ENCODE measurements around the gene BORCS6. TPM values are rescaled to one million over a fixed set of nuclear protein-coding genes. Genes with fewer than 3 reads are reported as not detected.

BORCS6 gene
- total and polyA plus RNA-seq, 2 of the 13 experiments (the other 11 are each of a cell fraction or from before 2014, with no cell fraction given) = 2.0 to 5.1 TPM

DNA sequence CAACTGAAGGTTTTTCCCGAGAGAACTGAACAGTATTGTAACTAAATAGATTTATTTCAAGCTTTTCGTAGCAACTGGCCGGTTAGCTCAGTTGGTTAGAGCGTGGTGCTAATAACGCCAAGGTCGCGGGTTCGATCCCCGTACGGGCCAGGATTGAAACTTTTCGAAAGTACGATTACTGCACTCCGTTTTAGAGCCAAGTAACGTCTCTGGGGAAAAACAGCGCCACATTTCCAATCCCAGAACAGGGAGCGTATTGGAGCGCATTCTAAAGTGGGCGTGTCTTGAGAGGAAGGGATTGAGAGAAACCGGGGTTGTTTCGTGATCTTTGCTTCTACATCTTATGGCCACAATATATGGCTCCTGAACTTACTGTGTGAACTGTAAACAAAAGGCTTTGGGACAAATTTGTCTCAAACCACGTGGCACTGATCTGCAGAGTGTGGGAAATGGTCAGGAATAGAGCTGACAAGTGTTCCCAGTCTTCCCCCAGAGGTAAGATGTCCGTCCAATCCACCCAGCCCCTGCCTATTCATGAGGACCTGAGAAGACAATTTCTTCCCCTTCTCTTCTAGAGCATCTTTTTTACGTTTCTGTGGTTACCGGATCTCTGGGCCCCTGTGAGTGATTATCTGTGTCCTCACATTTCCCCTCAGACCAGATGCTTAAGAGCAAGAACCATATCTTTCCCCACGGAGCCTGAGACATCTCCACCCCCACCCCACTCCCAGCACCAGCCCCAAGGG lies 2.3 kb downstream of the BORCS6 start (continued):
- TF ChIP-seq, protein P1, sequence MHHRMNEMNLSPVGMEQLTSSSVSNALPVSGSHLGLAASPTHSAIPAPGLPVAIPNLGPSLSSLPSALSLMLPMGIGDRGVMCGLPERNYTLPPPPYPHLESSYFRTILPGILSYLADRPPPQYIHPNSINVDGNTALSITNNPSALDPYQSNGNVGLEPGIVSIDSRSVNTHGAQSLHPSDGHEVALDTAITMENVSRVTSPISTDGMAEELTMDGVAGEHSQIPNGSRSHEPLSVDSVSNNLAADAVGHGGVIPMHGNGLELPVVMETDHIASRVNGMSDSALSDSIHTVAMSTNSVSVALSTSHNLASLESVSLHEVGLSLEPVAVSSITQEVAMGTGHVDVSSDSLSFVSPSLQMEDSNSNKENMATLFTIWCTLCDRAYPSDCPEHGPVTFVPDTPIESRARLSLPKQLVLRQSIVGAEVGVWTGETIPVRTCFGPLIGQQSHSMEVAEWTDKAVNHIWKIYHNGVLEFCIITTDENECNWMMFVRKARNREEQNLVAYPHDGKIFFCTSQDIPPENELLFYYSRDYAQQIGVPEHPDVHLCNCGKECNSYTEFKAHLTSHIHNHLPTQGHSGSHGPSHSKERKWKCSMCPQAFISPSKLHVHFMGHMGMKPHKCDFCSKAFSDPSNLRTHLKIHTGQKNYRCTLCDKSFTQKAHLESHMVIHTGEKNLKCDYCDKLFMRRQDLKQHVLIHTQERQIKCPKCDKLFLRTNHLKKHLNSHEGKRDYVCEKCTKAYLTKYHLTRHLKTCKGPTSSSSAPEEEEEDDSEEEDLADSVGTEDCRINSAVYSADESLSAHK (CRISPR knock-in tag; IDR thresholded peaks at IDR 0.05; ENCODE audit: borderline replicate concordance) = no peak
- TF ChIP-seq, protein P2, sequence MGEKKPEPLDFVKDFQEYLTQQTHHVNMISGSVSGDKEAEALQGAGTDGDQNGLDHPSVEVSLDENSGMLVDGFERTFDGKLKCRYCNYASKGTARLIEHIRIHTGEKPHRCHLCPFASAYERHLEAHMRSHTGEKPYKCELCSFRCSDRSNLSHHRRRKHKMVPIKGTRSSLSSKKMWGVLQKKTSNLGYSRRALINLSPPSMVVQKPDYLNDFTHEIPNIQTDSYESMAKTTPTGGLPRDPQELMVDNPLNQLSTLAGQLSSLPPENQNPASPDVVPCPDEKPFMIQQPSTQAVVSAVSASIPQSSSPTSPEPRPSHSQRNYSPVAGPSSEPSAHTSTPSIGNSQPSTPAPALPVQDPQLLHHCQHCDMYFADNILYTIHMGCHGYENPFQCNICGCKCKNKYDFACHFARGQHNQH (CRISPR knock-in tag; IDR thresholded peaks at IDR 0.05) = peak; percentile 76; the same call in 1 of the 2 replicates
- TF ChIP-seq TP53 (CRISPR knock-in tag; conservative IDR thresholded peaks at IDR 0.05) (no peak), ZNF205 (CRISPR knock-in tag; IDR thresholded peaks at IDR 0.05) (peak; percentile 80; the same call in 1 of the 2 replicates), MYC (CRISPR knock-in tag; IDR thresholded peaks at IDR 0.05; ENCODE audit: borderline replicate concordance) (peak; percentile 55; the same call in 1 of the 2 replicates), ZNF335 (CRISPR knock-in tag; IDR thresholded peaks at IDR 0.05) (peak; percentile 69; the same call in 1 of the 2 replicates), BCL6 (CRISPR knock-in tag; IDR thresholded peaks at IDR 0.05) (0 out of 2 replicates have a peak, but pooled peaks have one; percentile 24), ZNF614 (CRISPR knock-in tag; IDR thresholded peaks at IDR 0.05; ENCODE audit: borderline replicate concordance) (peak; percentile 38; the same call in 1 of the 2 replicates), MATR3 (CRISPR knock-in tag; IDR thresholded peaks at IDR 0.05) (no peak), ETV5 (CRISPR knock-in tag; IDR thresholded peaks at IDR 0.05; ENCODE audit: borderline replicate concordance) (peak; percentile 2; the same call in 1 of the 2 replicates), ZNF33A (CRISPR knock-in tag; IDR thresholded peaks at IDR 0.05; ENCODE audit: borderline replicate concordance) (no peak), GTF2F1 (IDR thresholded peaks at IDR 0.05; ENCODE audit: low read length) (peak; percentile 26; the same call in 1 of the 2 replicates), MEF2D (CRISPR knock-in tag; IDR thresholded peaks at IDR 0.05) (0 out of 2 replicates have a peak, but pooled peaks have one; percentile 41), ZC3H13 (CRISPR knock-in tag; IDR thresholded peaks at IDR 0.05) (peak; percentile 89), SRSF9 (IDR thresholded peaks at IDR 0.05; ENCODE audit: borderline replicate concordance, insufficient read depth, low read depth, low read length, poor library complexity, severe bottlenecking) (no peak), ZFP36L1 (CRISPR knock-in tag; IDR thresholded peaks at IDR 0.05) (no peak; the same call in 1 of the 2 replicates)
- TF ChIP-seq, protein P3, sequence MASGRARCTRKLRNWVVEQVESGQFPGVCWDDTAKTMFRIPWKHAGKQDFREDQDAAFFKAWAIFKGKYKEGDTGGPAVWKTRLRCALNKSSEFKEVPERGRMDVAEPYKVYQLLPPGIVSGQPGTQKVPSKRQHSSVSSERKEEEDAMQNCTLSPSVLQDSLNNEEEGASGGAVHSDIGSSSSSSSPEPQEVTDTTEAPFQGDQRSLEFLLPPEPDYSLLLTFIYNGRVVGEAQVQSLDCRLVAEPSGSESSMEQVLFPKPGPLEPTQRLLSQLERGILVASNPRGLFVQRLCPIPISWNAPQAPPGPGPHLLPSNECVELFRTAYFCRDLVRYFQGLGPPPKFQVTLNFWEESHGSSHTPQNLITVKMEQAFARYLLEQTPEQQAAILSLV (CRISPR knock-in tag; IDR thresholded peaks at IDR 0.05; ENCODE audit: borderline replicate concordance) = peak; percentile 81; the same call in 1 of the 2 replicates
- TF ChIP-seq, protein P4, sequence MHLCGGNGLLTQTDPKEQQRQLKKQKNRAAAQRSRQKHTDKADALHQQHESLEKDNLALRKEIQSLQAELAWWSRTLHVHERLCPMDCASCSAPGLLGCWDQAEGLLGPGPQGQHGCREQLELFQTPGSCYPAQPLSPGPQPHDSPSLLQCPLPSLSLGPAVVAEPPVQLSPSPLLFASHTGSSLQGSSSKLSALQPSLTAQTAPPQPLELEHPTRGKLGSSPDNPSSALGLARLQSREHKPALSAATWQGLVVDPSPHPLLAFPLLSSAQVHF (CRISPR knock-in tag; IDR thresholded peaks at IDR 0.05) = 0 out of 2 replicates have a peak, but pooled peaks have one; percentile 35
- TF ChIP-seq, protein P5, sequence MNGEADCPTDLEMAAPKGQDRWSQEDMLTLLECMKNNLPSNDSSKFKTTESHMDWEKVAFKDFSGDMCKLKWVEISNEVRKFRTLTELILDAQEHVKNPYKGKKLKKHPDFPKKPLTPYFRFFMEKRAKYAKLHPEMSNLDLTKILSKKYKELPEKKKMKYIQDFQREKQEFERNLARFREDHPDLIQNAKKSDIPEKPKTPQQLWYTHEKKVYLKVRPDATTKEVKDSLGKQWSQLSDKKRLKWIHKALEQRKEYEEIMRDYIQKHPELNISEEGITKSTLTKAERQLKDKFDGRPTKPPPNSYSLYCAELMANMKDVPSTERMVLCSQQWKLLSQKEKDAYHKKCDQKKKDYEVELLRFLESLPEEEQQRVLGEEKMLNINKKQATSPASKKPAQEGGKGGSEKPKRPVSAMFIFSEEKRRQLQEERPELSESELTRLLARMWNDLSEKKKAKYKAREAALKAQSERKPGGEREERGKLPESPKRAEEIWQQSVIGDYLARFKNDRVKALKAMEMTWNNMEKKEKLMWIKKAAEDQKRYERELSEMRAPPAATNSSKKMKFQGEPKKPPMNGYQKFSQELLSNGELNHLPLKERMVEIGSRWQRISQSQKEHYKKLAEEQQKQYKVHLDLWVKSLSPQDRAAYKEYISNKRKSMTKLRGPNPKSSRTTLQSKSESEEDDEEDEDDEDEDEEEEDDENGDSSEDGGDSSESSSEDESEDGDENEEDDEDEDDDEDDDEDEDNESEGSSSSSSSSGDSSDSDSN (CRISPR knock-in tag; IDR thresholded peaks at IDR 0.05) = peak; percentile 58; the same call in 1 of the 2 replicates

All from HepG2 (cell line).